ENCODE results near the gene DIPK1A. TPM values are rescaled to one million over a fixed set of nuclear protein-coding genes. Genes with fewer than 3 reads are reported as not detected.
A peak's percentile ranks its signal among the peaks of the same experiment; 100 is the strongest.

The DIPK1A gene
- total RNA-seq, 1 donor from 2014 or later = 5.0 TPM

- intact Hi-C loops (cut with micrococcal nuclease) = no loop called here
- TF ChIP-seq CTCF (IDR thresholded peaks at IDR 0.05; ENCODE audit: borderline replicate concordance) = no peak
- Histone ChIP-seq H3K4me1 (peaks cover 53% of the 10 kb centered on the region), H3K27ac (replicated peaks) (no peak overlapping the region), H3K27me3 (ENCODE audit: low read depth) (no peaks in the 10 kb centered on the region), H3K4me3 (no peak overlapping the region), H3K36me3 (no peaks in the 10 kb centered on the region), H3K9me3 (replicated peaks) (no peaks in the 10 kb centered on the region)
- DNase-seq = no peak
These were observed 23.5 kb downstream of the DIPK1A start for GRCh38 chr1:92937731-92938130.

GRCh38 chr1:92936865-92937264 is 24.4 kb downstream of the DIPK1A start:
- no peak for DNase-seq
- H3K9me3 ChIP-seq (replicated peaks) = no peaks in the 10 kb centered on the region
- intact Hi-C loops (cut with micrococcal nuclease) = no loop called here
- no peaks in the 10 kb centered on the region for H3K27me3 ChIP-seq (ENCODE audit: low read depth)
- TF ChIP-seq CTCF (IDR thresholded peaks at IDR 0.05; ENCODE audit: borderline replicate concordance) = no peak
- H3K4me3 ChIP-seq = no peak overlapping the region
- H3K36me3 ChIP-seq = no peaks in the 10 kb centered on the region
- H3K4me1 ChIP-seq = peaks cover 53% of the 10 kb centered on the region
- H3K27ac ChIP-seq (replicated peaks) = no peak overlapping the region

- no peaks in the 10 kb centered on the region for H3K27me3 ChIP-seq (ENCODE audit: low read depth)
- intact Hi-C loops (cut with micrococcal nuclease) = no loop called here
- no peaks in the 10 kb centered on the region for H3K9me3 ChIP-seq (replicated peaks)
- no peak for TF ChIP-seq CTCF (IDR thresholded peaks at IDR 0.05; ENCODE audit: borderline replicate concordance)
- H3K4me1 ChIP-seq = peaks cover 31% of the 10 kb centered on the region
- peak; percentile 38 for DNase-seq
- H3K4me3 ChIP-seq = peak overlapping the region; percentile 34
- no peaks in the 10 kb centered on the region for H3K36me3 ChIP-seq
- peak overlapping the region; percentile 59 for H3K27ac ChIP-seq (replicated peaks)
These were observed 26.6 kb downstream of the DIPK1A start for GRCh38 chr1:92934395-92935378.

GRCh38 chr1:92933459-92933858 is 27.8 kb downstream of the DIPK1A start:
- intact Hi-C loops (cut with micrococcal nuclease) = no loop called here
- Histone ChIP-seq H3K4me3 (no peak overlapping the region), H3K27me3 (ENCODE audit: low read depth) (no peaks in the 10 kb centered on the region), H3K36me3 (no peaks in the 10 kb centered on the region), H3K27ac (replicated peaks) (no peak overlapping the region), H3K4me1 (peaks cover 28% of the 10 kb centered on the region), H3K9me3 (replicated peaks) (no peaks in the 10 kb centered on the region)
- DNase-seq = no peak
- no peak for TF ChIP-seq CTCF (IDR thresholded peaks at IDR 0.05; ENCODE audit: borderline replicate concordance)

- TF ChIP-seq CTCF (IDR thresholded peaks at IDR 0.05; ENCODE audit: borderline replicate concordance) = no peak
- Histone ChIP-seq H3K4me1 (peaks cover 28% of the 10 kb centered on the region), H3K9me3 (replicated peaks) (no peaks in the 10 kb centered on the region), H3K4me3 (no peak overlapping the region), H3K36me3 (no peaks in the 10 kb centered on the region), H3K27me3 (ENCODE audit: low read depth) (no peaks in the 10 kb centered on the region), H3K27ac (replicated peaks) (no peak overlapping the region)
- DNase-seq = no peak
- intact Hi-C loops (cut with micrococcal nuclease) = no loop called here
These were observed 29.6 kb downstream of the DIPK1A start for GRCh38 chr1:92931691-92932090.

Measured in left ventricle myocardium inferior (tissue), 1 donor.